ENCODE data around the gene NAA80.

NAA80 gene

GRCh38 chr3:50303013-50303815, 4.0 kb upstream of the NAA80 start, which contains the start of gene HYAL1:
Gene HYAL1 (minus strand): TSS chr3:50303574. CDS start chr3:50302956, 618 bp downstream.
- no peak for TF ChIP-seq LEF1 (IDR thresholded peaks at IDR 0.05; ENCODE audit: borderline replicate concordance)
- TF ChIP-seq FOXM1 (IDR thresholded peaks at IDR 0.05; ENCODE audit: borderline replicate concordance), result no peak
- no peak for TF ChIP-seq TARDBP (IDR thresholded peaks at IDR 0.05)
- TF ChIP-seq SP1 (IDR thresholded peaks at IDR 0.05), result no peak
- no peak for TF ChIP-seq CTBP1 (IDR thresholded peaks at IDR 0.05; ENCODE audit: borderline replicate concordance)
- no peak for TF ChIP-seq NFRKB (IDR thresholded peaks at IDR 0.05)
- TF ChIP-seq HDGF (IDR thresholded peaks at IDR 0.05; ENCODE audit: borderline replicate concordance), result no peak
- no peak for TF ChIP-seq L3MBTL2 (conservative IDR thresholded peaks at IDR 0.05)
- no peak for TF ChIP-seq BHLHE40 (IDR thresholded peaks at IDR 0.05; ENCODE audit: borderline replicate concordance)
- no peak for TF ChIP-seq PKNOX1 (IDR thresholded peaks at IDR 0.05)
- TF ChIP-seq SUZ12 (IDR thresholded peaks at IDR 0.05), result no peak
- no peak for TF ChIP-seq ELF4 (IDR thresholded peaks at IDR 0.05)
- TF ChIP-seq ZNF384 (IDR thresholded peaks at IDR 0.05), result no peak
- no peak for DNase-seq (ENCODE audit: extremely low spot score)
- POLR2A ChIA-PET, result no interaction called here
- CTCF ChIA-PET, result no interaction called here

GRCh38 chr3:50302095-50303012, 3.1 kb upstream of the NAA80 start:
- DNase-seq (ENCODE audit: extremely low spot score), result no peak
- TF ChIP-seq ELF4 (IDR thresholded peaks at IDR 0.05) (no peak), SUZ12 (IDR thresholded peaks at IDR 0.05) (no peak), NFRKB (IDR thresholded peaks at IDR 0.05) (no peak), PKNOX1 (IDR thresholded peaks at IDR 0.05) (no peak)
- CTCF ChIA-PET, result no interaction called here
- POLR2A ChIA-PET, result no interaction called here

DNA sequence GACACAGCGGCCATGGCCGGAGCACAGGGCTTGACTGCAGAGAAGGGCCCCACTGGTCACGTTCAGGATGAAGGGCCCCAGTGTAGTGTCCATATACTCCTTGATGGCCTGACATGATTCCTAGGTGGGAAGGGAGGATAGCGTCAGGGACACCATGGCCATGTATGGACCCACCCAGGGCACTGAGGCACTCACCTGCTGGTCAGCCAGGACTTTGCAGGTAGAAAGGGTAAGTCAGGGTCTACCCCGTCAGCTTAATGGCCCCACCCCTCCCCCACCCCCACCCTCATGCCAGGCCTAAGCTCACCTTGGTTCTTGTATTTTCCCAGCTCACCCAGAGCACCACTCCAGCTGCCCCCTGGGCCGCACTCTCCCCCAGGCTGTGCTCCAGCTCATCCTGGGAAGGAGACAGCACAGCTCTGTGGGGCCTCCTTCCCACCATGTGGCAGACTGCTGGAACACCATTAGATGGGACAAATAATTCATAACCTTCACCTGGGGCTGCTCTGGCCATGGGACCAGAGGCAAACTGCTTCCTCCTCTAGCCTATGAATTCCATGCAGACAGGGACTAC, 1.6 kb upstream of the NAA80 start:
- no peak for DNase-seq (ENCODE audit: extremely low spot score)
- no peak for TF ChIP-seq HDGF (IDR thresholded peaks at IDR 0.05; ENCODE audit: borderline replicate concordance)
- TF ChIP-seq SUZ12 (IDR thresholded peaks at IDR 0.05), result no peak
- TF ChIP-seq ARNT (IDR thresholded peaks at IDR 0.05), result no peak
- no peak for TF ChIP-seq FOXA1 (IDR thresholded peaks at IDR 0.05)
- TF ChIP-seq ELF4 (IDR thresholded peaks at IDR 0.05), result no peak
- no peak for TF ChIP-seq ZNF384 (IDR thresholded peaks at IDR 0.05)
- no peak for TF ChIP-seq NFRKB (IDR thresholded peaks at IDR 0.05)
- TF ChIP-seq BHLHE40 (IDR thresholded peaks at IDR 0.05; ENCODE audit: borderline replicate concordance), result no peak
- CTCF ChIA-PET, result no interaction called here
- POLR2A ChIA-PET, result interaction anchor here (1.0 to 3.5 kb wide), 3 partner anchors 9 to 36 kb away, joined by 4 to 21 read pairs (median 5); partner anchors contain the start of gene TUSC2

DNA sequence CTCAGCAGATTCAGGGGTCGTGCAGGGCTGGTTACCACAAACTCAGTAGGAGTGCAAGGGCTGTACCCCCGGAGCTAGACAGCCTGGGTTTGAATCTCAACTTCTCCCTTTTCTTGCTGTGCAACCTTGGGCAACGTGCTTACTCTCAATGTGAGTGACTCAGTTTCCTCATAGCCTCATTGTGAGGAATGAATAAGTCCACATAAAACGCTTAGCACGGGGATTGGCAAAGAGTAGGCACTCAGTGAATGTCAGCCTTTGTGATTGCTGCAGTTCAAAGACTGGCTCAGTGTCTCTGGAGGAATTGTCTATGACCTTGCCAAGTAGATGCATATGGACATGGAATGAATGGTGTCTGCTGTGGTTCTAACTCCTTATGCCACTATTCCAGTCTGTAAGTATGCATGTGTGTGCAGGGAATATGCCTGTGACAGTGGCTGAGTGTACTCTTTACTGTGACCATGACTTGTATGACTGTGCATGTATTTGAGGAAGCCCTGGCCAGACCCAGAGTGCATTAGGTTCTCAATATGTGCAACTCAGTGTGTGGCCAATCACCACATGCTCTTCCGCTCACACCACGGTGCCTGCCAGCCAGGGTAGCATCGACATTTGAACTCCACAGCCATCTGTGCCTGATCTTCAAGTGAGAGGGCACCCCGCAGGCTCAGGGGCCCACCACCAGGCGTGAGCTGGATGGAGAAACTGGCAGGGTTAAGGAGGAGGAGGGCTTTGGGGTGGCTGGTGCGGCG, 900 bp upstream of the NAA80 start:
- POLR2A ChIA-PET, result interaction anchor here (0.6 to 3.5 kb wide), 11 partner anchors 9 to 239 kb away, joined by 3 to 23 read pairs (median 4); partner anchors contain the start of gene TUSC2
- CTCF ChIA-PET, result interaction anchor here (1.3 to 2.1 kb wide), 3 partner anchors 20 to 106 kb away, joined by 3 to 8 read pairs (median 4); no protein-coding TSS in a partner anchor

GRCh38 chr3:50299638-50299928, 378 bp upstream of the NAA80 start:
- POLR2A ChIA-PET, result interaction anchor here (0.6 to 3.5 kb wide), 11 partner anchors 8 to 269 kb away, joined by 3 to 23 read pairs (median 4); partner anchors contain the start of genes HEMK1 and TUSC2
- no peak for DNase-seq (ENCODE audit: extremely low spot score)
- CTCF ChIA-PET, result interaction anchor here (0.7 to 2.1 kb wide), 5 partner anchors 21 to 105 kb away, joined by 3 to 8 read pairs (median 4); no protein-coding TSS in a partner anchor
- TF ChIP-seq PKNOX1 (IDR thresholded peaks at IDR 0.05) (peak; percentile 84), ELF4 (IDR thresholded peaks at IDR 0.05) (no peak), TARDBP (IDR thresholded peaks at IDR 0.05) (no peak), FOXA1 (IDR thresholded peaks at IDR 0.05) (no peak)

More for the DNA sequence above, 900 bp upstream of the NAA80 start:
- TF ChIP-seq TARDBP (IDR thresholded peaks at IDR 0.05) (no peak), FOXK2 (IDR thresholded peaks at IDR 0.05) (no peak), L3MBTL2 (conservative IDR thresholded peaks at IDR 0.05) (peak; percentile 27), FOXM1 (IDR thresholded peaks at IDR 0.05; ENCODE audit: borderline replicate concordance) (no peak), HDGF (IDR thresholded peaks at IDR 0.05; ENCODE audit: borderline replicate concordance) (peak; percentile 71; the same call in 1 of the 2 replicates)
- DNase-seq (ENCODE audit: extremely low spot score), result no peak
